OCI-LY7 (cell line): ENCODE data around the gene MAGI1. TPM values are rescaled to one million over a fixed set of nuclear protein-coding genes. Genes with fewer than 3 reads are reported as not detected.

Source experiments
- BruUV-seq: library from RNA; stranded (reverse); fragments of 400-500 nt; replicated peaks from 2 replicates; lab custom pipeline; 2021; lab: Mats Ljungman, UMichigan
- CTCF ChIA-PET: fragments of 300-600 bp; sonication (Branson Sonifier 250); formaldehyde crosslinking; loops from one replicate; lab custom pipeline; 2022; ENCODE audit warnings: antibody characterized with exemption; ENCODE audit not compliant: unreplicated experiment; lab: Charles Lee
- POLR2A ChIA-PET: fragments of 300-600 bp; sonication (Branson Sonifier 250); formaldehyde crosslinking; loops from one replicate; lab custom pipeline; 2022; ENCODE audit warnings: antibody characterized with exemption; lab: Charles Lee
- DNase-seq: peaks from one replicate; pipeline ENCODE4 v3.0.0-alpha.2; 2015; ENCODE audit warnings: low spot score
- H2AFZ ChIP-seq: fragments of 200-600 bp; sonication (generic), shearing (Covaris generic); 2 replicates; pipeline ENCODE4 v1.6.1; 2014; ENCODE audit warnings: mild to moderate bottlenecking, antibody characterized with exemption, low read length, moderate library complexity
- H3K27ac ChIP-seq: fragments of 200-600 bp; sonication (generic); 2 replicates; pipeline ENCODE4 v1.5.1; 2014; ENCODE audit warnings: mixed run types, low read depth, mild to moderate bottlenecking, moderate library complexity, low read length, inconsistent platforms; ENCODE audit not compliant: poor library complexity, severe bottlenecking
- H3K36me3 ChIP-seq: fragments of 200-600 bp; sonication (generic); 2 replicates; pipeline ENCODE4 v1.6.1; 2014; ENCODE audit warnings: mild to moderate bottlenecking, antibody characterized with exemption, low read length, moderate library complexity, mixed read lengths; ENCODE audit not compliant: insufficient read depth
- H3K4me1 ChIP-seq: fragments of 200-600 bp; sonication (generic); 2 replicates; pipeline ENCODE4 v1.5.1; 2014; ENCODE audit warnings: mild to moderate bottlenecking, low read length; ENCODE audit not compliant: insufficient read depth, poor library complexity, severe bottlenecking
- H3K4me2 ChIP-seq: fragments of 200-600 bp; sonication (generic); 2 replicates; pipeline ENCODE4 v1.6.1; 2014; ENCODE audit warnings: mild to moderate bottlenecking, low read length
- H3K4me3 ChIP-seq: fragments of 200-600 bp; sonication (generic); 2 replicates; pipeline ENCODE4 v1.5.1; 2014; ENCODE audit warnings: mild to moderate bottlenecking, low read depth, low read length; ENCODE audit not compliant: poor library complexity, severe bottlenecking
- H3K79me2 ChIP-seq: fragments of 200-600 bp; sonication (generic); 2 replicates; pipeline ENCODE4 v1.6.1; 2016; ENCODE audit warnings: low read depth, mild to moderate bottlenecking, low read length, moderate library complexity, mixed read lengths; ENCODE audit not compliant: insufficient read depth
- H3K9me2 ChIP-seq: fragments of 200-600 bp; sonication (generic); 2 replicates; pipeline ENCODE4 v1.6.1; 2016; ENCODE audit warnings: mild to moderate bottlenecking, low read length, mixed read lengths; ENCODE audit not compliant: insufficient read depth
- H3K9me3 ChIP-seq: fragments of 200-600 bp; sonication (generic); 2 replicates; pipeline ENCODE4 v1.6.1; 2014; ENCODE audit warnings: mild to moderate bottlenecking, mixed run types, low read length, mixed read lengths
- H4K20me1 ChIP-seq: fragments of 200-600 bp; sonication (generic); 2 replicates; pipeline ENCODE4 v1.6.1; 2014; ENCODE audit warnings: mild to moderate bottlenecking, antibody characterized with exemption, low read length, moderate library complexity, mixed read lengths; ENCODE audit not compliant: insufficient read depth
- EZH2phosphoT487 ChIP-seq: fragments of 200-600 bp; sonication (generic); IDR thresholded peaks from 2 replicates; pipeline ENCODE4 v1.6.1; 2018; ENCODE audit warnings: low read depth, borderline replicate concordance, mild to moderate bottlenecking, mixed run types, antibody characterized with exemption, low read length, moderate library complexity, mixed read lengths
- intact Hi-C: fragments of 100-400 bp; cut with micrococcal nuclease; formaldehyde crosslinking; loops from one replicate; pipeline ENCODE4 v1.10.0; 2022; ENCODE audit not compliant: unreplicated experiment
- total RNA-seq, 2 experiments: library from RNA; depleted of rRNA in 1 of 2; stranded (reverse); fragments of >200 nt in 1 of 2; shearing (Covaris generic) in 1 of 2; gene quantifications; 2 replicates each; pipeline ENCODE4 v1.2.3, GENCODE V29; 2014 to 2022
- TF ChIP-seq, protein P1 (sequence below): fragments of 200-600 bp; sonication (generic); conservative IDR thresholded peaks from 2 replicates; pipeline ENCODE4 v1.5.1; 2014; ENCODE audit warnings: mild to moderate bottlenecking, antibody characterized with exemption, low read length, moderate library complexity, mixed read lengths

The MAGI1 gene
- total RNA-seq, 2 experiments from 2014 or later, result 0.63 to 2.5 TPM

DNA sequence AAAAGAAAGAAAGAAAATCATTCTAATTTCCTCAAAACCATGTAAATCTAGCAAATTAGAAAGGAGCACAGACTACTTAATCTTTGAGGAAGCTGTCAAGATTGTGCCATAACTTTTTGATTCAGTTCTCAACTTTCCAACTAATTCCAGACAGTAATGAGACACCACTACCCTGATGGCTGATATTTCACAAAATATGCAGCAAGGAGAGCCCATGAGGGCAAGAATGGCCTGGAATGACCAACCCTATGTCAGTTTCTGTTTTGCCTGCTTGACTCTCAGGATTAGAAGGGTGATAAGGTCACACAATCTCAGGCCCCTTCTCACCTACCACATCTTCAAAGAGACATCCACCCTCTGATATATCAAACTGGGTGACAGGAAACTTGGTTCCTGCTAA is 134.7 kb downstream of the MAGI1 start:
- Histone ChIP-seq H3K4me2 (no peak overlapping the region), H4K20me1 (no peaks in the 10 kb centered on the region), H3K9me3 (no peaks in the 10 kb centered on the region), H3K4me1 (no peaks in the 10 kb centered on the region), H3K36me3 (no peaks in the 10 kb centered on the region), H2AFZ (no peak overlapping the region), H3K4me3 (no peak overlapping the region), H3K9me2 (no peaks in the 10 kb centered on the region), H3K79me2 (no peaks in the 10 kb centered on the region), H3K27ac (no peak overlapping the region)
- intact Hi-C loops, result no loop called here
- POLR2A ChIA-PET, result interaction anchor here (0.6 kb wide), 1 partner anchor 97 kb away, joined by 3 read pairs; no protein-coding TSS in a partner anchor
- CTCF ChIA-PET, result no interaction called here
- DNase-seq, result no peak
- no TSS peak for BruUV-seq
- TF ChIP-seq EZH2phosphoT487, result no peak
- TF ChIP-seq, protein P1, sequence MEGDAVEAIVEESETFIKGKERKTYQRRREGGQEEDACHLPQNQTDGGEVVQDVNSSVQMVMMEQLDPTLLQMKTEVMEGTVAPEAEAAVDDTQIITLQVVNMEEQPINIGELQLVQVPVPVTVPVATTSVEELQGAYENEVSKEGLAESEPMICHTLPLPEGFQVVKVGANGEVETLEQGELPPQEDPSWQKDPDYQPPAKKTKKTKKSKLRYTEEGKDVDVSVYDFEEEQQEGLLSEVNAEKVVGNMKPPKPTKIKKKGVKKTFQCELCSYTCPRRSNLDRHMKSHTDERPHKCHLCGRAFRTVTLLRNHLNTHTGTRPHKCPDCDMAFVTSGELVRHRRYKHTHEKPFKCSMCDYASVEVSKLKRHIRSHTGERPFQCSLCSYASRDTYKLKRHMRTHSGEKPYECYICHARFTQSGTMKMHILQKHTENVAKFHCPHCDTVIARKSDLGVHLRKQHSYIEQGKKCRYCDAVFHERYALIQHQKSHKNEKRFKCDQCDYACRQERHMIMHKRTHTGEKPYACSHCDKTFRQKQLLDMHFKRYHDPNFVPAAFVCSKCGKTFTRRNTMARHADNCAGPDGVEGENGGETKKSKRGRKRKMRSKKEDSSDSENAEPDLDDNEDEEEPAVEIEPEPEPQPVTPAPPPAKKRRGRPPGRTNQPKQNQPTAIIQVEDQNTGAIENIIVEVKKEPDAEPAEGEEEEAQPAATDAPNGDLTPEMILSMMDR, result no peak

DNA sequence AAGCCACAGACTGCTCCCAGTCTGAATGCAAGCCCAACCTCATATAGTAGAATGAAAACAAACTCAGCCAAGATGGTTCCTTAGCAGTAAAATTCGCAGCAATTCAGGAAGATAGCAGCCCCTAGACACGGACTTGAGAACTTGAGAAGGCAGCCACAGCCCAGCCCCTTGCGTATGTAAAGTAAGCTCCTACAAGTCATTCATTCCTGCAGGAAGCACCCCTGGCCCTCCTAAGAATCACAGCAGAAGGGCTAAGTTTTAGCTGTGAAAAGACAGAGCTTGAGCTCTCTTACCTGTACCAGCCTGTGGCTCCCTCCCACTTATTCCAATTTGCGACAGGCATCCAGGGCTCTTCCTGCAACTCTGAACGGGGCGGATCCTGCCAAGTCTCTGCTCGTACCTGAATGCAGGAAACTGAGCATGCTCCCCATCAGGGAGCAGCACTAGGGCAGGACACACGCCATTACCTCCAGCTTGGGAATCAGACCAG is 136.4 kb downstream of the MAGI1 start:
- H3K4me3 ChIP-seq, result no peak overlapping the region

DNA sequence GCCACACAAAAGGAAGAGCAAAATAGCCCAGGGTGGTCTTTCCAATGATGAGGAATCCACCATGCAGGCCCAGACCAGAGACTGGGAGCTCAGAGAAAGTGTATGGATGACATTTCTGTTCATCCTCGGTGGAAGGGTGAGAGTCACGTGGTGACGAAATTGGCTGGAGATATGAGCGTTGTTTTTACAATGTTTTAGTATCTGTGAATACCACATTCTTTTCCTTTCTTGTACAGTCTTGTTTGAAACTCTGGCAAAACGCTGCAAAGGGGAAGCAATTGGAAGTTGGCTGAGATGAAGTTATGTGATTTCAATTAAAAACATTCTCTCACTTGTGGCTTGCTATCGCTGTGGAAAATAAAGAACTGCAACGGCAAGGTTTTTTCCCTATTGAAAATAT is 137.5 kb downstream of the MAGI1 start:
- BruUV-seq, result no TSS peak
- no peak overlapping the region for H3K4me2 ChIP-seq
- POLR2A ChIA-PET, result no interaction called here

More for the DNA sequence above, 136.4 kb downstream of the MAGI1 start:
- H3K9me2 ChIP-seq, result no peaks in the 10 kb centered on the region
- no peak for DNase-seq
- no peaks in the 10 kb centered on the region for H3K9me3 ChIP-seq
- no peaks in the 10 kb centered on the region for H4K20me1 ChIP-seq
- CTCF ChIA-PET, result no interaction called here
- no TSS peak for BruUV-seq
- POLR2A ChIA-PET, result no interaction called here
- intact Hi-C loops, result no loop called here
- H3K36me3 ChIP-seq, result no peaks in the 10 kb centered on the region
- TF ChIP-seq EZH2phosphoT487, result no peak
- TF ChIP-seq, protein P1, result no peak
- no peak overlapping the region for H3K4me2 ChIP-seq
- H3K4me1 ChIP-seq, result no peaks in the 10 kb centered on the region
- H2AFZ ChIP-seq, result no peak overlapping the region
- H3K27ac ChIP-seq, result no peak overlapping the region
- H3K79me2 ChIP-seq, result no peaks in the 10 kb centered on the region

More for the DNA sequence above, 137.5 kb downstream of the MAGI1 start:
- Histone ChIP-seq H3K36me3 (no peaks in the 10 kb centered on the region), H3K4me1 (no peaks in the 10 kb centered on the region), H4K20me1 (no peaks in the 10 kb centered on the region), H3K79me2 (no peaks in the 10 kb centered on the region), H3K4me3 (no peak overlapping the region), H3K9me3 (no peaks in the 10 kb centered on the region), H3K27ac (no peak overlapping the region), H3K9me2 (no peaks in the 10 kb centered on the region), H2AFZ (no peak overlapping the region)
- DNase-seq, result no peak
- intact Hi-C loops, result no loop called here
- CTCF ChIA-PET, result no interaction called here
- TF ChIP-seq, protein P1, result no peak
- no peak for TF ChIP-seq EZH2phosphoT487
